Measurements from ENCODE around the gene PAK5.

DNA sequence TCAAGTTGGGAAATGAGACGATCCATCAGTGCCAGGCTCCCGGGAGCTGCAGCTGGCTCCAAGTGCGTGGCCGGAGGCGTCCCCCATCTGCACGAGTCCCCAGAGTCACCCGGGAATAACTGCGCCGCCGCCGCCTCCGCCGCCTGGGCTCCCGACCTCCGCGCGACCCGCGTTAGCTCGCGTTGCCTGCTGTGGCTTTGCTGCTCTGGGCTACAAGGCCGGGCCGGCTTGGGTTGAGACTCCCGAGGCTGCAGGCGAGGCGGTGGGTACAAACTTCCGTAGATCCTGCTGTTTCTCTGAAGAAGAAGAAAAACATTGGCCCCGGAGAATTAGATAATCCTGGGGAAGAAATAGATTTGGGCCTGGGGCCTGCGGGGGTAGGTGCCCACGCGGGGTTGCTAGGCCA lies 331.9 kb downstream of the PAK5 start:
- TF ChIP-seq, protein P1, sequence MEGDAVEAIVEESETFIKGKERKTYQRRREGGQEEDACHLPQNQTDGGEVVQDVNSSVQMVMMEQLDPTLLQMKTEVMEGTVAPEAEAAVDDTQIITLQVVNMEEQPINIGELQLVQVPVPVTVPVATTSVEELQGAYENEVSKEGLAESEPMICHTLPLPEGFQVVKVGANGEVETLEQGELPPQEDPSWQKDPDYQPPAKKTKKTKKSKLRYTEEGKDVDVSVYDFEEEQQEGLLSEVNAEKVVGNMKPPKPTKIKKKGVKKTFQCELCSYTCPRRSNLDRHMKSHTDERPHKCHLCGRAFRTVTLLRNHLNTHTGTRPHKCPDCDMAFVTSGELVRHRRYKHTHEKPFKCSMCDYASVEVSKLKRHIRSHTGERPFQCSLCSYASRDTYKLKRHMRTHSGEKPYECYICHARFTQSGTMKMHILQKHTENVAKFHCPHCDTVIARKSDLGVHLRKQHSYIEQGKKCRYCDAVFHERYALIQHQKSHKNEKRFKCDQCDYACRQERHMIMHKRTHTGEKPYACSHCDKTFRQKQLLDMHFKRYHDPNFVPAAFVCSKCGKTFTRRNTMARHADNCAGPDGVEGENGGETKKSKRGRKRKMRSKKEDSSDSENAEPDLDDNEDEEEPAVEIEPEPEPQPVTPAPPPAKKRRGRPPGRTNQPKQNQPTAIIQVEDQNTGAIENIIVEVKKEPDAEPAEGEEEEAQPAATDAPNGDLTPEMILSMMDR (conservative IDR thresholded peaks at IDR 0.05; ENCODE audit: low read depth, low read length), result no peak
- TF ChIP-seq EZH2 (IDR thresholded peaks at IDR 0.05; ENCODE audit: low read length, unreplicated experiment) (no peak), EZH2phosphoT487 (IDR thresholded peaks at IDR 0.05; ENCODE audit: borderline replicate concordance, low read length) (no peak)

Measured in PC-3 (cell line).